ENCODE results near the gene ARF3. TPM values are rescaled to one million over a fixed set of nuclear protein-coding genes. Genes with fewer than 3 reads are reported as not detected.
A peak's percentile ranks its signal among the peaks of the same experiment; 100 is the strongest.

ARF3 gene
- polyA plus RNA-seq, 1 of the 3 experiments (the other 2 are of a cell fraction), result 204 TPM

- DNase-seq, result no peak
- peak overlapping the region in 1 of 2 experiments; percentile 84; a peak in 1 of 4 replicates for H3K4me3 ChIP-seq (ENCODE audit: low read depth in 2 of 2, low read length in 1 of 2)
- H4K20me1 ChIP-seq (ENCODE audit: insufficient read depth), result no peaks in the 10 kb centered on the region
- peaks cover 4% of the 10 kb centered on the region for H3F3A ChIP-seq (replicated peaks; ENCODE audit: insufficient read depth)
- peaks cover 0 to 5% of the 10 kb centered on the region in 2 experiments; a peak in 1 of 4 replicates for H3K4me1 ChIP-seq (ENCODE audit: control insufficient read depth in 1 of 2, insufficient read depth in 2 of 2, low read depth in 1 of 2, low read length in 1 of 2)
- H3K36me3 ChIP-seq (replicated peaks in 1 of 2; ENCODE audit: control insufficient read depth in 1 of 2, insufficient read depth in 2 of 2, low read length in 1 of 2), result no peaks in the 10 kb centered on the region
- POLR2A ChIA-PET, result interaction anchor here (0.5 to 1.3 kb wide), 2 partner anchors 11 to 51 kb away, joined by 3 to 4 read pairs; partner anchors contain the start of gene DDX23
- H3K9me2 ChIP-seq, result no peaks in the 10 kb centered on the region
- H3K9ac ChIP-seq, result no peak overlapping the region
- no peaks in the 10 kb centered on the region for H3K79me2 ChIP-seq (ENCODE audit: insufficient read depth)
- no peak overlapping the region for H3K27ac ChIP-seq (ENCODE audit: low read depth in 2 of 2, low read length in 1 of 2)
- no peak overlapping the region for H3K4me2 ChIP-seq
- H3K9me3 ChIP-seq, result no peaks in the 10 kb centered on the region
- 70% methylated on average over 20 of the region's 20 CpGs for WGBS (ENCODE audit: low lambda C conversion rate)
- no peaks in the 10 kb centered on the region for H3K27me3 ChIP-seq (ENCODE audit: insufficient read depth)
- TF ChIP-seq FOXM1 (IDR thresholded peaks at IDR 0.05; ENCODE audit: low read depth), result no peak
- no peak for TF ChIP-seq MAX (IDR thresholded peaks at IDR 0.05; ENCODE audit: low read depth)
- no peak for TF ChIP-seq YY1 (IDR thresholded peaks at IDR 0.05; ENCODE audit: low read depth)
- no peak for TF ChIP-seq SMC3 (IDR thresholded peaks at IDR 0.05; ENCODE audit: low read depth, low read length)
- TF ChIP-seq RCOR1 (IDR thresholded peaks at IDR 0.05; ENCODE audit: low read length), result no peak
- CTCF ChIA-PET, result interaction anchor here (0.6 to 9.3 kb wide), 26 partner anchors 8 to 161 kb away, joined by 3 to 99 read pairs (median 6); partner anchors contain the start of genes FKBP11, RND1 and WNT1
- H2AFZ ChIP-seq (ENCODE audit: low read depth), result no peak overlapping the region
Measured at GRCh38 chr12:48903363-48903981, 53.8 kb downstream of the ARF3 start.

GRCh38 chr12:48901278-48901677 lies 56.0 kb downstream of the ARF3 start:
- Histone ChIP-seq H3K4me3 (ENCODE audit: low read depth in 2 of 2, low read length in 1 of 2) (no peak overlapping the region), H3K79me2 (ENCODE audit: insufficient read depth) (no peaks in the 10 kb centered on the region), H3K27me3 (ENCODE audit: insufficient read depth) (no peaks in the 10 kb centered on the region), H3K27ac (ENCODE audit: low read depth in 2 of 2, low read length in 1 of 2) (no peak overlapping the region), H3K9me3 (no peaks in the 10 kb centered on the region), H3K9ac (no peak overlapping the region), H3K4me2 (no peak overlapping the region), H3K9me2 (no peaks in the 10 kb centered on the region), H4K20me1 (ENCODE audit: insufficient read depth) (no peaks in the 10 kb centered on the region), H3K36me3 (replicated peaks in 1 of 2; ENCODE audit: control insufficient read depth in 1 of 2, insufficient read depth in 2 of 2, low read length in 1 of 2) (no peaks in the 10 kb centered on the region), H3F3A (replicated peaks; ENCODE audit: insufficient read depth) (peaks cover 4% of the 10 kb centered on the region), H3K4me1 (ENCODE audit: control insufficient read depth in 1 of 2, insufficient read depth in 2 of 2, low read depth in 1 of 2, low read length in 1 of 2) (peaks cover 0 to 5% of the 10 kb centered on the region in 2 experiments; a peak in 1 of 4 replicates), H2AFZ (ENCODE audit: low read depth) (no peak overlapping the region)
- CTCF ChIA-PET, result interaction anchor here (1.0 to 9.3 kb wide), 4 partner anchors 11 to 95 kb away, joined by 3 to 99 read pairs (median 10); no protein-coding TSS in a partner anchor
- WGBS (ENCODE audit: low lambda C conversion rate), result 64% methylated on average over 2 of the region's 2 CpGs
- TF ChIP-seq RFX5 (IDR thresholded peaks at IDR 0.05; ENCODE audit: low read length), result no peak
- POLR2A ChIA-PET, result no interaction called here
- no peak for DNase-seq

GRCh38 chr12:48899651-48900050 lies 57.6 kb downstream of the ARF3 start:
- whole genome bisulfite sequencing (ENCODE audit: low lambda C conversion rate), result 40% methylated on average over 2 of the region's 2 CpGs
- no peak overlapping the region for H3K4me3 ChIP-seq (ENCODE audit: low read depth in 2 of 2, low read length in 1 of 2)
- DNase-seq, result no peak
- no peaks in the 10 kb centered on the region for H3K27me3 ChIP-seq (ENCODE audit: insufficient read depth)
- H4K20me1 ChIP-seq (ENCODE audit: insufficient read depth), result no peaks in the 10 kb centered on the region
- H3F3A ChIP-seq (replicated peaks; ENCODE audit: insufficient read depth), result peaks cover 4% of the 10 kb centered on the region
- CTCF ChIA-PET, result interaction anchor here (0.6 to 9.3 kb wide), 4 partner anchors 9 to 187 kb away, joined by 3 to 99 read pairs (median 4); no protein-coding TSS in a partner anchor
- no peaks in the 10 kb centered on the region for H3K9me2 ChIP-seq
- no peak overlapping the region for H3K4me2 ChIP-seq
- H3K4me1 ChIP-seq (ENCODE audit: control insufficient read depth in 1 of 2, insufficient read depth in 2 of 2, low read depth in 1 of 2, low read length in 1 of 2), result peaks cover 0 to 5% of the 10 kb centered on the region in 2 experiments; a peak in 1 of 4 replicates
- no peak overlapping the region for H3K9ac ChIP-seq
- no peaks in the 10 kb centered on the region for H3K36me3 ChIP-seq (replicated peaks in 1 of 2; ENCODE audit: control insufficient read depth in 1 of 2, insufficient read depth in 2 of 2, low read length in 1 of 2)
- no peak overlapping the region for H2AFZ ChIP-seq (ENCODE audit: low read depth)
- H3K9me3 ChIP-seq, result no peaks in the 10 kb centered on the region
- POLR2A ChIA-PET, result no interaction called here
- H3K79me2 ChIP-seq (ENCODE audit: insufficient read depth), result no peaks in the 10 kb centered on the region
- H3K27ac ChIP-seq (ENCODE audit: low read depth in 2 of 2, low read length in 1 of 2), result no peak overlapping the region
- TF ChIP-seq REST (IDR thresholded peaks at IDR 0.05; ENCODE audit: low read depth, low read length), result no peak
- TF ChIP-seq MAX (IDR thresholded peaks at IDR 0.05; ENCODE audit: low read depth), result no peak
- TF ChIP-seq SIN3A (IDR thresholded peaks at IDR 0.05; ENCODE audit: borderline replicate concordance, low read depth, low read length), result no peak
- no peak for TF ChIP-seq YY1 (IDR thresholded peaks at IDR 0.05; ENCODE audit: low read depth)
- TF ChIP-seq TEAD4 (IDR thresholded peaks at IDR 0.05; ENCODE audit: borderline replicate concordance, insufficient read depth), result no peak
- TF ChIP-seq ZBTB33 (IDR thresholded peaks at IDR 0.05; ENCODE audit: borderline replicate concordance, low read depth), result no peak
- no peak for TF ChIP-seq USF1 (IDR thresholded peaks at IDR 0.05; ENCODE audit: borderline replicate concordance, low read depth)
- TF ChIP-seq POLR2AphosphoS5 (IDR thresholded peaks at IDR 0.05; ENCODE audit: low read depth, low read length), result no peak

Measured in SK-N-SH (cell line).